ENCODE data around the gene NPM1. TPM values are rescaled to one million over a fixed set of nuclear protein-coding genes. Genes with fewer than 3 reads are reported as not detected.

NPM1 gene
- total RNA-seq, 1 experiment from 2014 or later: 1,998 TPM

DNA sequence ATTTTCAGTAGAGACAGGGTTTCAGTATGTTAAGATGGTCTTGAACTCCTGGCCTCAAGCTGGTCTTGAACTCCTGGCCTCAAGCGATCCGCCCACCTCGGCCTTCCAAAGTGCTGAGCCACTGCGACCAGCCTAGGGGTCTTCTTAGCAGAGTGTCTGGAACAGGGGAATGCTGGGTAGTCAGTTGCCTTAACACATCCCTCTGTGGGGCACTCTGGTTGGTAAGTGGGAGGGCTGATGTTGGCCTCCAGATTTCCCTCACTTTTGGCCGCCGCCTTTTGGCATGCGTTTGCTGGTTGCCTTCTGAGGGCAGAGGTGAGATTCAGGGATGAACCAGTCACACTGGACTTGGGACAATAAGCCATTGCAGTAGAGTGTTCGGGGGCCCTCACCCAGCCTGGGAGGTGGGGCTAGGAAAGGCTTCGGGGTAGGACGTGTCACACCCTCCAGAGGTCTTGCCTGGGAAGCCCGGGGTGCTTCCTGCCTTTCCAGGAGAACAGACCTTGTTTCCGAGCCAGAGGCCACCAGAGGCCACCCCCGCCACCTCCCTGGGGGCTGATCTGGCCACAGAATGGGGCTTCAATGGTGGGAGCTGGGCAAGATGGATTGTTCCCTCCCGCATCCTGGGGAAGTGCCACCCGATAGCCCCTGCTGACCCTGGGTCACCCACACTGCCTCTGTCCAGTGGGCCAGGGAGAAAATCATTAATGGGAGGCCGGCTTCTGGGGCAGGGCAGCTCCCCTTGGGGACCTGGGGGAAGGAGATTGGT is 45.1 kb downstream of the NPM1 start:
- CTCF ChIA-PET: no interaction called here

DNA sequence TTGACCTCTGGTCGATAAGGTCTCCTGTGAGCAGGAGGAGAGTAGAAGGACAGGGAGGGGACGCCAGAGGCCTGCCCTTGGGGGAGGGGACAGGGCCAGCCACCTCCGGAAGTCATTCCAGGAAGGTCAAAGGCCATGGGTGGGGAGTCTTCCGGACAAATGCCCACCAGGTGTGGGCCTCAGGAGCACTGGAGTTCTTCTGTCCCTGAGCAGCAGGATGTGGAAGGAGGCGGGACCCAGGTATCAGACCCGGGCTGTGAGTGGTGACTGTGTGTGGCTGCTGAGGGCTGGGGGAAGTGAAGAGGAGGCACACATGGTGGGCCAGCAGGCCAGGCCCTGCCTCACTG is 45.7 kb downstream of the NPM1 start:
- no TSS peak for BruUV-seq (replicated peaks)
- H3K4me3 ChIP-seq (ENCODE audit: low read depth, low read length, poor library complexity, severe bottlenecking): no peak overlapping the region

More for the DNA sequence above, 45.1 kb downstream of the NPM1 start:
- Histone ChIP-seq H3K9me3 (ENCODE audit: low read depth, low read length, poor library complexity, severe bottlenecking) (no peaks in the 10 kb centered on the region), H3K4me1 (ENCODE audit: insufficient read depth, low read length, poor library complexity, severe bottlenecking) (no peaks in the 10 kb centered on the region), H3K4me3 (ENCODE audit: low read depth, low read length, poor library complexity, severe bottlenecking) (no peak overlapping the region), H3K27ac (ENCODE audit: low read depth, low read length, poor library complexity, severe bottlenecking) (no peak overlapping the region), H3K27me3 (replicated peaks; ENCODE audit: insufficient read depth, low read depth, low read length, poor library complexity) (no peaks in the 10 kb centered on the region), H3K36me3 (ENCODE audit: insufficient read depth, low read length, poor library complexity, severe bottlenecking) (no peaks in the 10 kb centered on the region)
- BruUV-seq (replicated peaks): no TSS peak
- DNase-seq (ENCODE audit: low spot score): no peak
- POLR2A ChIA-PET (ENCODE audit: low non-redundant PET): no interaction called here
- intact Hi-C loops (cut with micrococcal nuclease; ENCODE audit: unreplicated experiment): no loop called here
- TF ChIP-seq EZH2 (IDR thresholded peaks at IDR 0.05; ENCODE audit: borderline replicate concordance, low read depth, low read length, poor library complexity, severe bottlenecking): no peak
- TF ChIP-seq, protein P1, sequence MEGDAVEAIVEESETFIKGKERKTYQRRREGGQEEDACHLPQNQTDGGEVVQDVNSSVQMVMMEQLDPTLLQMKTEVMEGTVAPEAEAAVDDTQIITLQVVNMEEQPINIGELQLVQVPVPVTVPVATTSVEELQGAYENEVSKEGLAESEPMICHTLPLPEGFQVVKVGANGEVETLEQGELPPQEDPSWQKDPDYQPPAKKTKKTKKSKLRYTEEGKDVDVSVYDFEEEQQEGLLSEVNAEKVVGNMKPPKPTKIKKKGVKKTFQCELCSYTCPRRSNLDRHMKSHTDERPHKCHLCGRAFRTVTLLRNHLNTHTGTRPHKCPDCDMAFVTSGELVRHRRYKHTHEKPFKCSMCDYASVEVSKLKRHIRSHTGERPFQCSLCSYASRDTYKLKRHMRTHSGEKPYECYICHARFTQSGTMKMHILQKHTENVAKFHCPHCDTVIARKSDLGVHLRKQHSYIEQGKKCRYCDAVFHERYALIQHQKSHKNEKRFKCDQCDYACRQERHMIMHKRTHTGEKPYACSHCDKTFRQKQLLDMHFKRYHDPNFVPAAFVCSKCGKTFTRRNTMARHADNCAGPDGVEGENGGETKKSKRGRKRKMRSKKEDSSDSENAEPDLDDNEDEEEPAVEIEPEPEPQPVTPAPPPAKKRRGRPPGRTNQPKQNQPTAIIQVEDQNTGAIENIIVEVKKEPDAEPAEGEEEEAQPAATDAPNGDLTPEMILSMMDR (conservative IDR thresholded peaks at IDR 0.05; ENCODE audit: low read depth, low read length): no peak

DNA sequence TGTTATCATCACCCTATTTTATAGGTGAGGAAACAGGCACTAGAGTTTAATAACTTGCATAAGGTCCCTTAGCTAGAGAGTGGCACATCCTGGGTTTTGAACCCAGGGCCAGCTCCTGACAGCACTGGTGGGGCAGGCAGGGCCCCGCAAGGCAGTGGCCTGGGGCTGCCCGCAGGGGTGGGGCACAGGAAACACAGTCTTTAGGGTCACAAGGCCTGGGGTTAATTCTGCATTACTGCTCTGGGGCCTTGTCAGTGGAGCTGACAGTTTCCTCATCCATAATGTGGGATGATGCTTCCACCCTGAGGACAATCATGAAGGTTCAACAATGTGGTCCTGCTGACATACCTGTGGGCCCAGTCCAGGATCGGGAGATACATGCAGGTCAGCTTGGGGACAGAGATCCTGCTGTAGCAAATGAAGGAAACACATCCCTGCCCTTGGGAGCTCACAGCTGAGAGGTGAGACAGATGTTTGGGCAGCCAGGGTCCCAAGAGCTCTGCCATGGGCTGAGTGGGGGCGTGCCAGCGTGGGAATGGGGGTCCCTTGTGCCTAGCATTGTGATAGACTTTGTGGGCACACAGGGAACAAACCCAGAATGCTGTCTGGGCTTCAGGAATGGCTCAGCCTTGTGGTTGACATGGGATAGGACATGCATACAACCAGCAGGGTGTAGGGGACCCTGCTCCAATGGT is 46.5 kb downstream of the NPM1 start:
- intact Hi-C loops (cut with micrococcal nuclease; ENCODE audit: unreplicated experiment): no loop called here
- no peak overlapping the region for H3K4me3 ChIP-seq (ENCODE audit: low read depth, low read length, poor library complexity, severe bottlenecking)
- TF ChIP-seq, protein P1 (conservative IDR thresholded peaks at IDR 0.05; ENCODE audit: low read depth, low read length): no peak
- TF ChIP-seq EZH2 (IDR thresholded peaks at IDR 0.05; ENCODE audit: borderline replicate concordance, low read depth, low read length, poor library complexity, severe bottlenecking): no peak
- H3K9me3 ChIP-seq (ENCODE audit: low read depth, low read length, poor library complexity, severe bottlenecking): no peaks in the 10 kb centered on the region
- no peaks in the 10 kb centered on the region for H3K36me3 ChIP-seq (ENCODE audit: insufficient read depth, low read length, poor library complexity, severe bottlenecking)
- CTCF ChIA-PET: no interaction called here
- DNase-seq (ENCODE audit: low spot score): no peak
- no peak overlapping the region for H3K27ac ChIP-seq (ENCODE audit: low read depth, low read length, poor library complexity, severe bottlenecking)
- POLR2A ChIA-PET (ENCODE audit: low non-redundant PET): no interaction called here
- no peaks in the 10 kb centered on the region for H3K27me3 ChIP-seq (replicated peaks; ENCODE audit: insufficient read depth, low read depth, low read length, poor library complexity)
- no TSS peak for BruUV-seq (replicated peaks)
- no peaks in the 10 kb centered on the region for H3K4me1 ChIP-seq (ENCODE audit: insufficient read depth, low read length, poor library complexity, severe bottlenecking)

More for the DNA sequence above, 45.7 kb downstream of the NPM1 start:
- Histone ChIP-seq H3K9me3 (ENCODE audit: low read depth, low read length, poor library complexity, severe bottlenecking) (no peaks in the 10 kb centered on the region), H3K27me3 (replicated peaks; ENCODE audit: insufficient read depth, low read depth, low read length, poor library complexity) (no peaks in the 10 kb centered on the region), H3K4me1 (ENCODE audit: insufficient read depth, low read length, poor library complexity, severe bottlenecking) (no peaks in the 10 kb centered on the region), H3K27ac (ENCODE audit: low read depth, low read length, poor library complexity, severe bottlenecking) (no peak overlapping the region), H3K36me3 (ENCODE audit: insufficient read depth, low read length, poor library complexity, severe bottlenecking) (no peaks in the 10 kb centered on the region)
- POLR2A ChIA-PET (ENCODE audit: low non-redundant PET): no interaction called here
- no peak for DNase-seq (ENCODE audit: low spot score)
- CTCF ChIA-PET: no interaction called here
- TF ChIP-seq, protein P1 (conservative IDR thresholded peaks at IDR 0.05; ENCODE audit: low read depth, low read length): no peak
- intact Hi-C loops (cut with micrococcal nuclease; ENCODE audit: unreplicated experiment): no loop called here
